Transverse colon (tissue), 4 donors: Measurements from ENCODE around the gene ERG. TPM values are rescaled to one million over a fixed set of nuclear protein-coding genes. Genes with fewer than 3 reads are reported as not detected.

Experiments
- DNase-seq: peaks from one replicate; pipeline ENCODE4 v3.0.0-alpha.2; 2019
- H3K27ac ChIP-seq, 4 donors: fragments of 200-600 bp; sonication (generic); 2 replicates each; pipeline ENCODE4 v1.5.1; 2016 to 2018; ENCODE audit warnings: inconsistent platforms in 4 of 4
- H3K27me3 ChIP-seq: fragments of 200-600 bp; sonication (generic); 2 replicates; pipeline ENCODE4 v1.5.1; 2017; ENCODE audit warnings: inconsistent platforms
- H3K36me3 ChIP-seq, 4 donors: fragments of 200-600 bp; sonication (generic); 2 replicates each; pipeline ENCODE4 v1.5.1; 2017 to 2019; ENCODE audit warnings: inconsistent platforms in 4 of 4
- H3K4me1 ChIP-seq, 4 donors: fragments of 200-600 bp; sonication (generic); 2 replicates each; pipeline ENCODE4 v1.5.1; 2017 to 2020; ENCODE audit warnings: inconsistent platforms in 4 of 4
- H3K4me3 ChIP-seq, 4 donors: fragments of 200-600 bp; sonication (generic); 1 replicate in 1 of 4; 2 replicates in 3 of 4; pipeline versions ENCODE4 v1.5.1 to v1.6.1; 2017 to 2019; ENCODE audit warnings: inconsistent platforms in 4 of 4
- H3K9me3 ChIP-seq, 2 donors: fragments of 200-600 bp; sonication (generic); 2 replicates each; pipeline ENCODE4 v1.5.1; 2017 to 2019; ENCODE audit warnings: inconsistent platforms in 2 of 2
- CTCF ChIP-seq, 5 experiments: fragments of 200-600 bp in 3 of 5; fragments of 450-650 bp in 2 of 5; sonication (generic) in 3 of 5; IDR thresholded peaks; 1 replicate in 2 of 5; 2 replicates in 3 of 5; pipeline ENCODE4 v1.5.1; 2016 to 2017; ENCODE audit warnings: antibody characterized with exemption in 5 of 5, inconsistent platforms in 3 of 5, mild to moderate bottlenecking in 2 of 5, moderate library complexity in 1 of 5
- EP300 ChIP-seq: sonication (generic); formaldehyde crosslinking; IDR thresholded peaks from one replicate; pipeline ENCODE4 v1.6.1; 2017; ENCODE audit warnings: antibody characterized with exemption, low read depth
- POLR2A ChIP-seq: fragments of 450-650 bp; IDR thresholded peaks from one replicate; pipeline ENCODE4 v1.6.1; 2016; ENCODE audit warnings: antibody characterized with exemption, mild to moderate bottlenecking, moderate library complexity
- POLR2AphosphoS5 ChIP-seq, 3 donors: sonication (generic); formaldehyde crosslinking; IDR thresholded peaks; one replicate each; pipeline ENCODE4 v1.6.1; 2016; ENCODE audit warnings: antibody characterized with exemption in 3 of 3
- whole genome bisulfite sequencing, 2 donors: methylation state at CpG; one replicate each; pipeline ENCODE4 v1.1.5; 2018; ENCODE audit warnings: low coverage in 1 of 2; 5-methylcytosine and 5-hydroxymethylcytosine counted together
- in situ Hi-C, 4 donors: fragments of 200-750 bp; cut with MboI; loops; one replicate each; pipeline versions ENCODE4 v1.15.0 to v1.15.1; 2017; ENCODE audit warnings: low sequenced_read_pairs in 3 of 4, low pct_ligation_motif_present in 1 of 4, low pct_unique_long_range_greater_than_20kb in 1 of 4
- intact Hi-C: fragments of 100-400 bp; cut with DNase I; formaldehyde crosslinking; loops from one replicate; pipeline ENCODE4 v1.15.1; 2023; ENCODE audit warnings: low total_unique reads
- total RNA-seq, 4 donors: library from RNA; depleted of rRNA; stranded (reverse); fragments of >200 nt; gene quantifications; one replicate each; pipeline ENCODE4 v1.1.0, GENCODE V29; 2016

Gene ERG
- total RNA-seq, 4 donors from 2014 or later: 1.5 to 8.6 (median 3.7) TPM

- no peak overlapping the region for H3K27ac ChIP-seq
- in situ Hi-C loops (no loop called here), intact Hi-C loops (no loop called here)
- H3K4me3 ChIP-seq: no peak overlapping the region
- 75 to 81% methylated on average over 7 to 12 of the region's 12 CpGs for WGBS, 2 donors
- H3K4me1 ChIP-seq: peaks cover 0 to 14% (median 7%) of the 10 kb centered on the region in 4 donors
- no peaks in the 10 kb centered on the region for H3K9me3 ChIP-seq
- TF ChIP-seq POLR2A (no peak), POLR2AphosphoS5 (IDR thresholded peaks at IDR 0.05) (no peak), EP300 (no peak), CTCF (IDR thresholded peaks at IDR 0.05) (no peak)
- DNase-seq: no peak
- H3K36me3 ChIP-seq: no peaks in the 10 kb centered on the region
- H3K27me3 ChIP-seq: peaks cover 9% of the 10 kb centered on the region
Observed at GRCh38 chr21:38479641-38480525, 18.4 kb downstream of the ERG start.

- in situ Hi-C loops: no loop called here
- H3K9me3 ChIP-seq: no peaks in the 10 kb centered on the region
- no peaks in the 10 kb centered on the region for H3K36me3 ChIP-seq
- WGBS, 2 donors: 57 to 78% methylated on average over 3 to 4 of the region's 4 CpGs
- no peak overlapping the region for H3K27ac ChIP-seq
- peaks cover 0 to 14% (median 7%) of the 10 kb centered on the region in 4 donors for H3K4me1 ChIP-seq
- intact Hi-C loops: no loop called here
- TF ChIP-seq CTCF (IDR thresholded peaks at IDR 0.05): no peak
- no peak overlapping the region for H3K4me3 ChIP-seq
- peaks cover 9% of the 10 kb centered on the region for H3K27me3 ChIP-seq
- DNase-seq: no peak
Observed at GRCh38 chr21:38478782-38479181, 19.5 kb downstream of the ERG start.

- Histone ChIP-seq H3K4me3 (no peak overlapping the region), H3K27ac (no peak overlapping the region), H3K4me1 (peaks cover 0 to 14% (median 7%) of the 10 kb centered on the region in 4 donors), H3K27me3 (peaks cover 9% of the 10 kb centered on the region), H3K36me3 (no peaks in the 10 kb centered on the region), H3K9me3 (no peaks in the 10 kb centered on the region)
- no peak for TF ChIP-seq EP300
- TF ChIP-seq CTCF (IDR thresholded peaks at IDR 0.05): no peak
- no peak for TF ChIP-seq POLR2AphosphoS5 (IDR thresholded peaks at IDR 0.05)
- TF ChIP-seq POLR2A: no peak
- 69% methylated on average over 7 to 9 of the region's 9 CpGs for WGBS, 2 donors
- intact Hi-C loops (no loop called here), in situ Hi-C loops (no loop called here)
- no peak for DNase-seq
Observed at GRCh38 chr21:38477226-38477625, 21.1 kb downstream of the ERG start.

- peaks cover 9% of the 10 kb centered on the region for H3K27me3 ChIP-seq
- TF ChIP-seq POLR2A: no peak
- peak in 2 of 3 donors; percentile 19 to 26 for TF ChIP-seq POLR2AphosphoS5 (IDR thresholded peaks at IDR 0.05)
- TF ChIP-seq EP300: no peak
- no peak for TF ChIP-seq CTCF (IDR thresholded peaks at IDR 0.05)
- H3K27ac ChIP-seq: peak overlapping the region in 3 of 4 donors; percentile 4 to 47 (median 27)
- no peak overlapping the region for H3K4me3 ChIP-seq
- intact Hi-C loops: no loop called here
- no peaks in the 10 kb centered on the region for H3K9me3 ChIP-seq
- no peak for DNase-seq
- in situ Hi-C loops: no loop called here
- H3K36me3 ChIP-seq: no peaks in the 10 kb centered on the region
- WGBS, 2 donors: 20 to 21% methylated on average over 7 to 12 of the region's 12 CpGs
- peaks cover 0 to 14% (median 7%) of the 10 kb centered on the region in 4 donors for H3K4me1 ChIP-seq
Observed at GRCh38 chr21:38476385-38476784, 21.9 kb downstream of the ERG start.
